ENCODE results near the gene ST6GALNAC6.

The ST6GALNAC6 gene

GRCh38 chr9:127924736-127925444, 25.5 kb upstream of the ST6GALNAC6 start:
- CTCF ChIA-PET = interaction anchor here (0.5 to 1.0 kb wide), 3 partner anchors 18 to 1772 kb away, joined by 3 to 4 read pairs (median 3); partner anchors contain the start of gene CDK9
- no peak for TF ChIP-seq CTCF (conservative IDR thresholded peaks at IDR 0.05; ENCODE audit: low read depth)
- POLR2A ChIA-PET (ENCODE audit: low non-redundant PET) = no interaction called here
- DNase-seq (ENCODE audit: low spot score) = no peak
- peak overlapping the region; percentile 71 for H3K27ac ChIP-seq

- ChIA-PET POLR2A (ENCODE audit: low non-redundant PET) (no interaction called here), CTCF (interaction anchor here (0.5 to 3.1 kb wide), 5 partner anchors 8 to 345 kb away, joined by 3 to 15 read pairs (median 3); partner anchors contain the start of gene TOR2A)
- no peak for TF ChIP-seq CTCF (conservative IDR thresholded peaks at IDR 0.05; ENCODE audit: low read depth)
- DNase-seq (ENCODE audit: low spot score) = peak; percentile 89
- H3K27ac ChIP-seq = peak overlapping the region; percentile 71
Observed at GRCh38 chr9:127923771-127924170, 24.4 kb upstream of the ST6GALNAC6 start.

GRCh38 chr9:127923046-127923445, 23.6 kb upstream of the ST6GALNAC6 start:
- CTCF ChIA-PET = interaction anchor here (0.6 to 3.1 kb wide), 4 partner anchors 9 to 188 kb away, joined by 3 to 15 read pairs (median 4); partner anchors contain the start of gene TOR2A
- H3K27ac ChIP-seq = peak overlapping the region; percentile 71
- no peak for DNase-seq (ENCODE audit: low spot score)
- POLR2A ChIA-PET (ENCODE audit: low non-redundant PET) = no interaction called here
- TF ChIP-seq CTCF (conservative IDR thresholded peaks at IDR 0.05; ENCODE audit: low read depth) = no peak

GRCh38 chr9:127921557-127922120, 22.2 kb upstream of the ST6GALNAC6 start:
- DNase-seq (ENCODE audit: low spot score) = peak; percentile 92
- TF ChIP-seq CTCF (conservative IDR thresholded peaks at IDR 0.05; ENCODE audit: low read depth) = peak; percentile 99
- POLR2A ChIA-PET (ENCODE audit: low non-redundant PET) = interaction anchor here (0.6 kb wide), 1 partner anchor 45 kb away, joined by 3 read pairs; no protein-coding TSS in a partner anchor
- CTCF ChIA-PET = interaction anchor here (0.5 to 3.1 kb wide), 24 partner anchors 9 to 331 kb away, joined by 3 to 15 read pairs (median 3); partner anchors contain the start of genes CDK9, PIP5KL1 and TOR2A
- H3K27ac ChIP-seq = peak overlapping the region; percentile 97

GRCh38 chr9:127920794-127921193, 21.4 kb upstream of the ST6GALNAC6 start:
- no peak for TF ChIP-seq CTCF (conservative IDR thresholded peaks at IDR 0.05; ENCODE audit: low read depth)
- CTCF ChIA-PET = interaction anchor here (0.5 to 3.1 kb wide), 21 partner anchors 10 to 955 kb away, joined by 3 to 15 read pairs (median 3); partner anchors contain the start of genes PIP5KL1 and TOR2A
- DNase-seq (ENCODE audit: low spot score) = no peak
- POLR2A ChIA-PET (ENCODE audit: low non-redundant PET) = no interaction called here
- H3K27ac ChIP-seq = peak overlapping the region; percentile 97

- H3K27ac ChIP-seq = peak overlapping the region; percentile 97
- DNase-seq (ENCODE audit: low spot score) = peak; percentile 98
- ChIA-PET CTCF (interaction anchor here (0.6 to 1.3 kb wide), 3 partner anchors 21 to 199 kb away, joined by 3 to 4 read pairs (median 3); no protein-coding TSS in a partner anchor), POLR2A (ENCODE audit: low non-redundant PET) (interaction anchor here (0.5 kb wide), 1 partner anchor 82 kb away, joined by 3 read pairs; no protein-coding TSS in a partner anchor)
- no peak for TF ChIP-seq CTCF (conservative IDR thresholded peaks at IDR 0.05; ENCODE audit: low read depth)
Observed at GRCh38 chr9:127919253-127919815, 19.9 kb upstream of the ST6GALNAC6 start.

All from RWPE1 (cell line).